T-helper 2 cell (primary cell): ENCODE data around the gene SH3GL3.

ENCODE experiments used
- DNase-seq, 5 experiments: peaks; one replicate each; pipeline versions ENCODE4 v3.0.0 to v3.0.0-alpha.2; 2012 to 2022
- total RNA-seq, 2 donors: gene quantifications; one replicate each; lab custom pipeline; 2026; lab: John Stamatoyannopoulos, UW

SH3GL3 gene
- 0 to 0.54 reads per million in 2 donors for total RNA-seq

GRCh38 chr15:83446904-83447709 lies at the start of gene SH3GL3:
Gene SH3GL3 (plus strand): TSS chr15:83447341. CDS start chr15:83447534, 193 bp downstream.
- DNase-seq = peak in 3 of 5 experiments; percentile 17 to 72 (median 22)

GRCh38 chr15:83398626-83399025 lies 48.5 kb upstream of the SH3GL3 start:
- DNase-seq = no peak

- no peak for DNase-seq
These were observed 43.0 kb upstream of the SH3GL3 start for GRCh38 chr15:83404121-83404520.

GRCh38 chr15:83410532-83410931 lies 36.6 kb upstream of the SH3GL3 start:
- DNase-seq = no peak

GRCh38 chr15:83413054-83413719 lies 34.0 kb upstream of the SH3GL3 start:
- no peak for DNase-seq

- DNase-seq = no peak
These were observed 25.1 kb upstream of the SH3GL3 start for GRCh38 chr15:83422081-83422480.

GRCh38 chr15:83422541-83422940 lies 24.6 kb upstream of the SH3GL3 start:
- no peak for DNase-seq

- DNase-seq = no peak
These were observed 23.0 kb upstream of the SH3GL3 start for GRCh38 chr15:83424101-83424500.

GRCh38 chr15:83430441-83430840 lies 16.7 kb upstream of the SH3GL3 start:
- DNase-seq = no peak

GRCh38 chr15:83431521-83431920 lies 15.6 kb upstream of the SH3GL3 start:
- no peak for DNase-seq

- no peak for DNase-seq
These were observed 11.9 kb upstream of the SH3GL3 start for GRCh38 chr15:83435202-83435601.

- DNase-seq = no peak
These were observed 11.4 kb upstream of the SH3GL3 start for GRCh38 chr15:83435782-83436181.

GRCh38 chr15:83436513-83437158 lies 10.5 kb upstream of the SH3GL3 start:
- DNase-seq = peak in 1 of 5 experiments; percentile 11

- no peak for DNase-seq
These were observed 3.9 kb upstream of the SH3GL3 start for GRCh38 chr15:83443076-83443847.

- no peak for DNase-seq
These were observed 2.2 kb upstream of the SH3GL3 start for GRCh38 chr15:83444936-83445335.

GRCh38 chr15:83445643-83446042 lies 1.5 kb upstream of the SH3GL3 start:
- DNase-seq = no peak

- no peak for DNase-seq
These were observed 724 bp upstream of the SH3GL3 start for GRCh38 chr15:83446417-83446816.

GRCh38 chr15:83449250-83449671 lies 2.1 kb downstream of the SH3GL3 start:
- DNase-seq = no peak

- no peak for DNase-seq
These were observed 2.9 kb downstream of the SH3GL3 start for GRCh38 chr15:83449937-83450506.

- DNase-seq = no peak
These were observed 10.0 kb downstream of the SH3GL3 start for GRCh38 chr15:83457149-83457548.

- no peak for DNase-seq
These were observed 11.2 kb downstream of the SH3GL3 start for GRCh38 chr15:83458381-83458780.

GRCh38 chr15:83462026-83462425 lies 14.9 kb downstream of the SH3GL3 start:
- no peak for DNase-seq
